Ishikawa (cell line): ENCODE results near the gene GNG14.

Experiments used
- CEBPB ChIP-seq: IDR thresholded peaks from 2 replicates; pipeline ENCODE4 v1.6.1; 2012
- CREB1 ChIP-seq: IDR thresholded peaks from 2 replicates; pipeline ENCODE4 v1.6.1; 2012; ENCODE audit warnings: low read depth
- EGR1 ChIP-seq: IDR thresholded peaks from 2 replicates; pipeline ENCODE4 v1.6.1; 2012
- EP300 ChIP-seq: IDR thresholded peaks from 2 replicates; pipeline ENCODE4 v1.6.1; 2012; ENCODE audit warnings: borderline replicate concordance
- FOXM1 ChIP-seq: IDR thresholded peaks from 2 replicates; pipeline ENCODE4 v1.6.1; 2012; ENCODE audit warnings: low read depth, borderline replicate concordance
- NFIC ChIP-seq: IDR thresholded peaks from 2 replicates; pipeline ENCODE4 v1.6.1; 2012
- RAD21 ChIP-seq: IDR thresholded peaks from 2 replicates; pipeline ENCODE4 v1.6.1; 2012; ENCODE audit warnings: low read depth
- TAF1 ChIP-seq: IDR thresholded peaks from 2 replicates; pipeline ENCODE4 v1.6.1; 2012; ENCODE audit warnings: low read depth, mild to moderate bottlenecking
- TCF12 ChIP-seq: IDR thresholded peaks from 2 replicates; pipeline ENCODE4 v1.6.1; 2012; ENCODE audit warnings: low read depth
- TEAD4 ChIP-seq: IDR thresholded peaks from 2 replicates; pipeline ENCODE4 v1.6.1; 2012
- YY1 ChIP-seq: IDR thresholded peaks from 2 replicates; pipeline ENCODE4 v1.6.1; 2012; ENCODE audit warnings: low read depth
- ZBTB7A ChIP-seq: IDR thresholded peaks from 2 replicates; pipeline ENCODE4 v1.6.1; 2012; ENCODE audit warnings: low read depth
- TF ChIP-seq, protein P1 (sequence below): IDR thresholded peaks from 2 replicates; pipeline ENCODE4 v1.6.1; 2012
- TF ChIP-seq, protein P2 (sequence below): IDR thresholded peaks from 2 replicates; pipeline ENCODE4 v1.6.1; 2012; ENCODE audit warnings: low read depth, mild to moderate bottlenecking
- TF ChIP-seq, protein P3 (sequence below): IDR thresholded peaks from 2 replicates; pipeline ENCODE4 v1.6.1; 2012

GNG14 gene

DNA sequence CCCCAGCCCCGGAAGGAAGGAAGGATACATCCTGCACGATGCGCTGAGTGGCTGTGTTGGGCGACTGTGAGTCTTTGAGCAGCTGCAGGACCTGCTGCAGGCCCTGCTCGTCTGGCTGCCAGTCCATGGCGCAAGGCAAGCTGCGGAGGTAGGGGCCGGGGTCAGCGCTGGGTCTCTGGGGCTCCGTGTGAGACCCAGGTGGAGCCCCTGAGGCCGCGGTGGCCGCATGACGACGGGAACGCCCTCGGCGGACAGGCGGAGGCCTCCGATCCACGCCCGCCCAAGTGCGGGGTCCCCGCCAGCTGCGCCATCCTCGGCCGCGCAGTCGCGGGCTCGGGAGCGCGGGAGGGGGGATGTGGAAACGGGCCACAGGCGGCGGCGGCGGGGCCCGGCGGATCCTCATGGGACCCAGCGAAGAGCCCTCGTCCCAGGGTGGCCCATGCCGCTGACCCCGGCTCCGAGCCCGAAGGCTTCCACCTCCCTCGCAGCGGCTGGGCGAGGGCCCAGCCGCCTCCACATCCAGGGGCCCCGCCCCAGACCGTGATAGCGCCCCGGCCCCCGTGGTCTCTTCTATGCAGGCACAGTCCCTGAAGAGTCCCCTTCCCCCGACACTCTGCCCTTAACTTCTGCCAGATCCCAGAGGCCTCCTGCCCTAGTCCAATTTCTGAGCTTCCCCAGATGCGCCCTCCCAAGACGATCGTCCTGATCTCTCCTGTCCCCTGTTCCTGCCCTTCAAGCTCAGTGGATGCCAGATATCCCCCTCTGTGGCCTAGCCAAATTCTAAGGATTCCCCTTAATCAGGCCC lies 33.3 kb downstream of the GNG14 start:
- no peak for TF ChIP-seq TEAD4
- TF ChIP-seq NFIC = no peak
- TF ChIP-seq TAF1 = no peak
- no peak for TF ChIP-seq FOXM1
- TF ChIP-seq CREB1 = no peak
- no peak for TF ChIP-seq YY1
- no peak for TF ChIP-seq ZBTB7A
- TF ChIP-seq, protein P1, sequence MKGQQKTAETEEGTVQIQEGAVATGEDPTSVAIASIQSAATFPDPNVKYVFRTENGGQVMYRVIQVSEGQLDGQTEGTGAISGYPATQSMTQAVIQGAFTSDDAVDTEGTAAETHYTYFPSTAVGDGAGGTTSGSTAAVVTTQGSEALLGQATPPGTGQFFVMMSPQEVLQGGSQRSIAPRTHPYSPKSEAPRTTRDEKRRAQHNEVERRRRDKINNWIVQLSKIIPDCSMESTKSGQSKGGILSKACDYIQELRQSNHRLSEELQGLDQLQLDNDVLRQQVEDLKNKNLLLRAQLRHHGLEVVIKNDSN = no peak
- TF ChIP-seq, protein P2, sequence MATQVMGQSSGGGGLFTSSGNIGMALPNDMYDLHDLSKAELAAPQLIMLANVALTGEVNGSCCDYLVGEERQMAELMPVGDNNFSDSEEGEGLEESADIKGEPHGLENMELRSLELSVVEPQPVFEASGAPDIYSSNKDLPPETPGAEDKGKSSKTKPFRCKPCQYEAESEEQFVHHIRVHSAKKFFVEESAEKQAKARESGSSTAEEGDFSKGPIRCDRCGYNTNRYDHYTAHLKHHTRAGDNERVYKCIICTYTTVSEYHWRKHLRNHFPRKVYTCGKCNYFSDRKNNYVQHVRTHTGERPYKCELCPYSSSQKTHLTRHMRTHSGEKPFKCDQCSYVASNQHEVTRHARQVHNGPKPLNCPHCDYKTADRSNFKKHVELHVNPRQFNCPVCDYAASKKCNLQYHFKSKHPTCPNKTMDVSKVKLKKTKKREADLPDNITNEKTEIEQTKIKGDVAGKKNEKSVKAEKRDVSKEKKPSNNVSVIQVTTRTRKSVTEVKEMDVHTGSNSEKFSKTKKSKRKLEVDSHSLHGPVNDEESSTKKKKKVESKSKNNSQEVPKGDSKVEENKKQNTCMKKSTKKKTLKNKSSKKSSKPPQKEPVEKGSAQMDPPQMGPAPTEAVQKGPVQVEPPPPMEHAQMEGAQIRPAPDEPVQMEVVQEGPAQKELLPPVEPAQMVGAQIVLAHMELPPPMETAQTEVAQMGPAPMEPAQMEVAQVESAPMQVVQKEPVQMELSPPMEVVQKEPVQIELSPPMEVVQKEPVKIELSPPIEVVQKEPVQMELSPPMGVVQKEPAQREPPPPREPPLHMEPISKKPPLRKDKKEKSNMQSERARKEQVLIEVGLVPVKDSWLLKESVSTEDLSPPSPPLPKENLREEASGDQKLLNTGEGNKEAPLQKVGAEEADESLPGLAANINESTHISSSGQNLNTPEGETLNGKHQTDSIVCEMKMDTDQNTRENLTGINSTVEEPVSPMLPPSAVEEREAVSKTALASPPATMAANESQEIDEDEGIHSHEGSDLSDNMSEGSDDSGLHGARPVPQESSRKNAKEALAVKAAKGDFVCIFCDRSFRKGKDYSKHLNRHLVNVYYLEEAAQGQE = no peak
- TF ChIP-seq RAD21 = no peak

DNA sequence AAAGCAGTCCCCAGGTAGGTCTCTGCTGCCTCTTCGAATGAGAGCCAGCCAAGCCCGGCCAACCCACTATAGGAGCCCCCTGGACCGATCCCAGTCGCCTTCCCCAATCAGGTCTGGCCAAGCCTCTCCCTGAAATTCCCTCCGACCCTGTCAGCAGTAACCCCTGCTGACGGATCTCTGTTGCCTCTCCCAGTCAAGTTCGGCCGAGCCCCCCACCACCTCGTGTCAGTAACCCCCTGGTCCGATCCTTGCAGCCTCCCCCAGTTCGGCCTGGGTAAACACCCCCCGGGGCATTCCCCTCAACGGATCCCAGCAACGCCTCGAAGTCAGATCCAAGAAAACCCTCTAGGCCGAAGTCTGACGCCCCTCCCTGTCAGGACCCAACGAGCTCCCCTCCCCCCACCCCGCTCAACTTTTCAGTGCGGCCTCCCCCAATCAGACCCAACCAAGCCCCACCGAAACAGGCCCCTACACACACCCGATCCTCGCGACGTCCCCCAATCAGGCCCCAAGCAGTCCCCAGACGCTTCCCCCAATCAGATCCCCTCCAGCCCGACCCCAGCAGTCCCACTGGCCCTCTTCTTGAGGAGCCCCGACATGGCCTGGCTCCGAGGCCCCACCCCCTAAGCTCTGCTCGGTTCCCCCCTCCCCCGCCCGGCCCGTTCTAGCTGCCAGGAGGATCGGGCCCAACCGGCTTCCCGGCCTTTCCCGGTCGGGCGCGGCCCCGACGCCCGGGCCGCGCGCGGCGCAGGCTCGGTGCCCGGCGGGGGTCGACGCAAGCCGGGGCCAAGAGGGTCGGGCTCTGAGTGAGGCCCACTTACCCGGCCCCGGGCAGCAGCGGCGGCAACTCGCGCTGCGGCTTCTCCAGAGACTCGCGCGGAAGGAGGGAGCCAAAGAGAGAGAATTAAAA lies 34.1 kb downstream of the GNG14 start:
- TF ChIP-seq TEAD4 (no peak), EP300 (no peak), TAF1 (no peak), EGR1 (no peak), CEBPB (no peak), RAD21 (no peak), ZBTB7A (no peak), CREB1 (no peak), NFIC (no peak)
- TF ChIP-seq, protein P3, sequence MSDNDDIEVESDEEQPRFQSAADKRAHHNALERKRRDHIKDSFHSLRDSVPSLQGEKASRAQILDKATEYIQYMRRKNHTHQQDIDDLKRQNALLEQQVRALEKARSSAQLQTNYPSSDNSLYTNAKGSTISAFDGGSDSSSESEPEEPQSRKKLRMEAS = no peak
- TF ChIP-seq, protein P2 = no peak

DNA sequence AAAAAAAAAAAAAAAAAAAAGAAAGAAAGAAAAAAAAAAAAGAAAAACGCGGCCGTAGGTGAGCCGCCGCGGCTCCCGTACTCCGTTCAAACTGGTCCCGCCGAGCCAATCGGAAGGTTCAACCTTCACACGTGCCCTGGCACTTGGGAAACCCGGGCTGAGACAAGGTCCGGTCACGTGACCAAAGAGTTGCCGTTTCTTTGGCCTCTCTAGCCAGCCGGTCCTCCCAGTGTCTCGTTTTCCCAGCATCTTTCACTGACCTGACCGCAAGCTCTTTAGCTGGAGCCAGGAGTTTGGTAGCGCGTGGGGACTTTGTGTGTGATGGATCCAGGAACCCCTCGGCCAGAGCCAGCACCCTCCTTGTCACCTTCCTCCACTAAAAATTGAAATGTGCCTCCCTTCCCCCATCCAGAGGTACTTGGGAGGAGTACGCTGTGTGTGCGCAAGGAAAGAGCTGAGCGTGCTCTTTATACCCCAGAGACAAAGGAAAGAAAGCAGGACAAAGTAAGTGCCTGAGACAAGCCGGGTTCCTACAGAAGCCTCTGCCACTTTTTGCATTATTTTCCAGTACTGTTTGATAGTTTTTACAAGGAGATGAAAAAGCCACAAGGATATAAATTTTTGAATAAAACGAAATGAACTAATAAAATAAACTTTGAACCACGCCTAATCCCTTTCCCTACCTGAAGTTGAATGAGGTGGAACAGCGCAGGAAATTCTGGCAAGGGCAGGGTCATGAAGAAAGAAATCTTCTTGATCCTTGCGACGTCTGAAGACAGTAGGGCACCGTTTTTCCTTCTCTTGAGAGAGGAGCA lies 35.0 kb downstream of the GNG14 start:
- TF ChIP-seq TEAD4 (0 out of 2 replicates have a peak, but pooled peaks have one; percentile 22), ZBTB7A (no peak), EGR1 (no peak), RAD21 (no peak), NFIC (peak; percentile 32; the same call in 1 of the 2 replicates), FOXM1 (peak; percentile 75), YY1 (0 out of 2 replicates have a peak, but pooled peaks have one; percentile 34), CREB1 (peak; percentile 62; the same call in 1 of the 2 replicates), EP300 (peak; percentile 31; the same call in 1 of the 2 replicates), CEBPB (peak; percentile 60; the same call in 1 of the 2 replicates), TAF1 (peak; percentile 58), TCF12 (peak; percentile 56)
- TF ChIP-seq, protein P1 = peak; percentile 99
- TF ChIP-seq, protein P2 = no peak
- TF ChIP-seq, protein P3 = peak; percentile 97
